Measurements from ENCODE around the gene INO80D. TPM values are rescaled to one million over a fixed set of nuclear protein-coding genes. Genes with fewer than 3 reads are reported as not detected.

Gene INO80D
- total and polyA plus RNA-seq, 2 experiments from 2014 or later, result 17.5 to 37.4 TPM

- no peaks in the 10 kb centered on the region; the same call in 1 of the 2 replicates for H4K20me1 ChIP-seq (replicated peaks; ENCODE audit: insufficient read depth)
- H3K36me3 Mint-ChIP-seq (ENCODE audit: low read depth), result peaks cover 30% of the 10 kb centered on the region
- no peaks in the 10 kb centered on the region for H3K4me1 ChIP-seq (ENCODE audit: insufficient read depth)
- peaks cover 10% of the 10 kb centered on the region; the same call in 2 of the 3 replicates for H3K4me1 Mint-ChIP-seq
- H3K27ac ChIP-seq (ENCODE audit: low read depth), result peak overlapping the region; percentile 70
- peaks cover 4% of the 10 kb centered on the region for H3K27me3 Mint-ChIP-seq (ENCODE audit: insufficient read depth, low read depth, poor library complexity)
- H3K27ac Mint-ChIP-seq, result no peak overlapping the region
- H3K4me3 ChIP-seq, result no peak overlapping the region
- peaks cover 30% of the 10 kb centered on the region for H3K79me2 ChIP-seq (replicated peaks; ENCODE audit: insufficient read depth)
- H3K4me3 Mint-ChIP-seq, result no peak overlapping the region
- TF ChIP-seq POLR2AphosphoS5 (IDR thresholded peaks at IDR 0.05; ENCODE audit: low read depth) (no peak), STAT1 (IDR thresholded peaks at IDR 0.05; ENCODE audit: unreplicated experiment) (no peak), EZH2phosphoT487 (IDR thresholded peaks at IDR 0.05; ENCODE audit: unreplicated experiment) (no peak), JUNB (IDR thresholded peaks at IDR 0.05; ENCODE audit: unreplicated experiment) (no peak), ZNF462 (CRISPR knock-in tag; IDR thresholded peaks at IDR 0.05) (no peak)
- no peak overlapping the region for H3K4me2 ChIP-seq
- no peaks in the 10 kb centered on the region for H3K9me2 ChIP-seq (ENCODE audit: insufficient read depth)
- H3K36me3 ChIP-seq (ENCODE audit: insufficient read depth), result peaks cover 6% of the 10 kb centered on the region; the same call in 1 of the 2 replicates
- no peak for DNase-seq (ENCODE audit: low spot score)
- H3K9me3 Mint-ChIP-seq, result peaks cover 1% of the 10 kb centered on the region; the same call in 2 of the 3 replicates
- no peaks in the 10 kb centered on the region for H3K27me3 ChIP-seq (ENCODE audit: insufficient read depth)
- H3F3A ChIP-seq (replicated peaks; ENCODE audit: low read depth), result no peaks in the 10 kb centered on the region
- ATAC-seq, result peak; percentile 46; the same call in 2 of the 3 replicates
- H2AFZ ChIP-seq, result no peak overlapping the region
Measured at GRCh38 chr2:206092297-206092696, 6.3 kb upstream of the INO80D start.

- H3K79me2 ChIP-seq (replicated peaks; ENCODE audit: insufficient read depth), result peaks cover 47% of the 10 kb centered on the region
- H3K9me2 ChIP-seq (ENCODE audit: insufficient read depth), result no peaks in the 10 kb centered on the region
- peaks cover 8% of the 10 kb centered on the region; the same call in 2 of the 3 replicates for H3K9me3 Mint-ChIP-seq
- no peaks in the 10 kb centered on the region for H3K4me1 ChIP-seq (ENCODE audit: insufficient read depth)
- H3F3A ChIP-seq (replicated peaks; ENCODE audit: low read depth), result peaks cover 7% of the 10 kb centered on the region; the same call in 1 of the 2 replicates
- H3K36me3 Mint-ChIP-seq (ENCODE audit: low read depth), result peaks cover 45% of the 10 kb centered on the region
- H4K20me1 ChIP-seq (replicated peaks; ENCODE audit: insufficient read depth), result no peaks in the 10 kb centered on the region; the same call in 1 of the 2 replicates
- H3K27ac ChIP-seq (ENCODE audit: low read depth), result no peak overlapping the region
- no peak overlapping the region for H3K4me2 ChIP-seq
- DNase-seq (ENCODE audit: low spot score), result no peak
- peak overlapping the region; percentile 41; the same call in 1 of the 3 replicates for H3K4me3 Mint-ChIP-seq
- H3K27ac Mint-ChIP-seq, result no peak overlapping the region
- H3K4me1 Mint-ChIP-seq, result peaks cover 10% of the 10 kb centered on the region; the same call in 2 of the 3 replicates
- peaks cover 6% of the 10 kb centered on the region; the same call in 1 of the 2 replicates for H3K36me3 ChIP-seq (ENCODE audit: insufficient read depth)
- no peak for ATAC-seq
- no peaks in the 10 kb centered on the region for H3K27me3 ChIP-seq (ENCODE audit: insufficient read depth)
- peaks cover 22% of the 10 kb centered on the region for H3K27me3 Mint-ChIP-seq (ENCODE audit: insufficient read depth, low read depth, poor library complexity)
- 0 out of 2 replicates have a peak overlapping the region, but pooled peaks have one; percentile 29 for H3K4me3 ChIP-seq
- no peak overlapping the region for H2AFZ ChIP-seq
- TF ChIP-seq EZH2phosphoT487 (IDR thresholded peaks at IDR 0.05; ENCODE audit: unreplicated experiment) (no peak), ZNF331 (CRISPR knock-in tag; IDR thresholded peaks at IDR 0.05; ENCODE audit: low read depth) (no peak), CREB1 (CRISPR knock-in tag; IDR thresholded peaks at IDR 0.05; ENCODE audit: low read depth) (no peak), NANOG (IDR thresholded peaks at IDR 0.05; ENCODE audit: borderline replicate concordance) (no peak), POLR2AphosphoS5 (IDR thresholded peaks at IDR 0.05; ENCODE audit: low read depth) (no peak), EZH2 (IDR thresholded peaks at IDR 0.05; ENCODE audit: low read depth, unreplicated experiment) (no peak), CTCF (conservative IDR thresholded peaks at IDR 0.05; ENCODE audit: low read depth in 2 of 2) (no peak)
Measured at GRCh38 chr2:206088248-206088647, 2.3 kb upstream of the INO80D start.

Data from GM23338 (cell line).